A673 (cell line): ENCODE measurements around the gene CLASP1.

Source experiments
- CTCF ChIP-seq: fragments of 300-800, 200-600 bp; sonication (generic); conservative IDR thresholded peaks from 2 replicates; pipeline ENCODE4 v1.5.1; 2017; ENCODE audit warnings: low read depth, mild to moderate bottlenecking, antibody characterized with exemption, low read length, moderate library complexity, mixed read lengths
- EZH2 ChIP-seq: fragments of 200-600 bp; sonication (generic); IDR thresholded peaks from 2 replicates; pipeline ENCODE4 v1.6.1; 2017; ENCODE audit warnings: borderline replicate concordance, low read depth, mild to moderate bottlenecking, mixed read lengths, antibody characterized with exemption, low read length; ENCODE audit not compliant: poor library complexity, severe bottlenecking

GRCh38 chr2:121513597-121514333 is 135.5 kb downstream of the CLASP1 start:
- TF ChIP-seq CTCF (no peak), EZH2 (no peak)
